H1 (cell line): ENCODE data around the gene OASL. TPM values are rescaled to one million over a fixed set of nuclear protein-coding genes. Genes with fewer than 3 reads are reported as not detected.

Experiments
- CTCF ChIA-PET: fragments of 300-600 bp; sonication (Branson Sonifier 250); formaldehyde crosslinking; loops from one replicate; lab custom pipeline; 2021; ENCODE audit not compliant: partially characterized antibody; lab: Charles Lee
- POLR2A ChIA-PET: fragments of 300-600 bp; sonication (Branson Sonifier 250); formaldehyde crosslinking; loops from one replicate; lab custom pipeline; 2021; ENCODE audit warnings: inconsistent platforms; ENCODE audit not compliant: partially characterized antibody; lab: Charles Lee
- DNase-seq, 2 experiments: peaks; one replicate each; pipeline versions ENCODE4 v3.0.0 to v3.0.0-alpha.2; 2010 to 2022; ENCODE audit warnings: low spot score in 2 of 2, low read depth in 1 of 2, mixed read lengths in 1 of 2
- FAIRE-seq: peaks from 2 replicates; lab custom pipeline; 2011; peaks lifted over from hg19 to GRCh38; lab: Jason Lieb, UNC
- H2AFZ ChIP-seq: 2 replicates; pipeline ENCODE4 v1.8.1; 2012; ENCODE audit warnings: low read length, inconsistent platforms
- H2AK5ac ChIP-seq: 2 replicates; pipeline ENCODE4 v1.6.1; 2013; ENCODE audit warnings: low read depth, low read length
- H2BK120ac ChIP-seq: replicated peaks from 2 replicates; pipeline ENCODE3; 2013; ENCODE audit warnings: low read depth, low read length, inconsistent platforms
- H2BK12ac ChIP-seq: 2 replicates; pipeline ENCODE4 v1.6.1; 2013; ENCODE audit warnings: low read depth, low read length
- H2BK15ac ChIP-seq: 2 replicates; pipeline ENCODE4 v1.6.1; 2013; ENCODE audit warnings: low read length
- H2BK20ac ChIP-seq: 2 replicates; pipeline ENCODE4 v1.6.1; 2013; ENCODE audit warnings: low read length
- H2BK5ac ChIP-seq: 2 replicates; pipeline ENCODE4 v1.6.1; 2013; ENCODE audit warnings: low read depth, low read length
- H3K14ac ChIP-seq: 2 replicates; pipeline ENCODE4 v1.6.1; 2013; ENCODE audit warnings: inconsistent platforms; ENCODE audit not compliant: insufficient read length
- H3K18ac ChIP-seq: 2 replicates; pipeline ENCODE4 v1.6.1; 2013; ENCODE audit warnings: low read length; ENCODE audit errors: extremely low read depth
- H3K23ac ChIP-seq: 2 replicates; pipeline ENCODE4 v1.6.1; 2013; ENCODE audit warnings: inconsistent platforms; ENCODE audit not compliant: insufficient read length
- H3K23me2 ChIP-seq: 2 replicates; pipeline ENCODE4 v1.6.1; 2013; ENCODE audit warnings: low read depth, low read length
- H3K27ac ChIP-seq: 2 replicates; pipeline ENCODE4 v1.6.1; 2011; ENCODE audit warnings: low read depth, low read length, inconsistent platforms
- H3K27me3 ChIP-seq, 4 experiments: replicated peaks in 1 of 4; 1 replicate in 1 of 4; 2 replicates in 3 of 4; pipeline versions ENCODE4 v1.6.1 to v1.8.1; 2011 to 2013; ENCODE audit warnings: low read length in 3 of 4, mild to moderate bottlenecking in 3 of 4, inconsistent platforms in 2 of 4, mixed read lengths in 2 of 4, moderate library complexity in 1 of 4; ENCODE audit not compliant: control insufficient read depth in 3 of 4, insufficient read depth in 3 of 4; ENCODE audit errors: extremely low read depth in 1 of 4
- H3K36me3 ChIP-seq, 4 experiments: 2 replicates each; pipeline versions ENCODE4 v1.6.1 to v1.8.1; 2011 to 2013; ENCODE audit warnings: mild to moderate bottlenecking in 4 of 4, low read length in 3 of 4, moderate library complexity in 2 of 4, control low read depth in 1 of 4, inconsistent platforms in 1 of 4; ENCODE audit not compliant: insufficient read depth in 4 of 4, control insufficient read depth in 2 of 4
- H3K4ac ChIP-seq: replicated peaks from 2 replicates; pipeline ENCODE3; 2013; ENCODE audit warnings: low read length, low read depth, mixed read lengths, inconsistent platforms; ENCODE audit not compliant: insufficient read length
- H3K4me1 ChIP-seq, 4 experiments: replicated peaks in 1 of 4; 1 replicate in 1 of 4; 2 replicates in 3 of 4; pipeline versions ENCODE4 v1.6.1 to v1.8.1; 2011 to 2013; ENCODE audit warnings: low read length in 3 of 4, inconsistent platforms in 2 of 4, mixed read lengths in 1 of 4; ENCODE audit not compliant: insufficient read depth in 4 of 4, control insufficient read depth in 3 of 4
- H3K4me2 ChIP-seq, 2 experiments: 2 replicates each; pipeline versions ENCODE4 v1.6.1 to v1.8.1; 2011 to 2013; ENCODE audit warnings: low read depth in 2 of 2, low read length in 2 of 2, control low read depth in 1 of 2, inconsistent platforms in 1 of 2, mild to moderate bottlenecking in 1 of 2; ENCODE audit not compliant: insufficient read depth in 1 of 2
- H3K4me3 ChIP-seq, 4 experiments: fragments of 200-600, 300-600 bp in 1 of 4; sonication (generic), shearing (Covaris generic), sonication (Bioruptor Twin) in 1 of 4; 2 replicates each; pipeline versions ENCODE4 v1.5.1 to v1.8.1; 2011 to 2016; ENCODE audit warnings: low read length in 4 of 4, low read depth in 3 of 4, control low read depth in 2 of 4, inconsistent platforms in 2 of 4, mild to moderate bottlenecking in 2 of 4, mixed read lengths in 1 of 4, moderate library complexity in 1 of 4; ENCODE audit not compliant: insufficient read depth in 2 of 4; ENCODE audit errors: extremely low read depth in 1 of 4
- H3K56ac ChIP-seq: replicated peaks from 2 replicates; pipeline ENCODE3; 2013; ENCODE audit warnings: low read depth, mild to moderate bottlenecking, mixed read lengths, low read length, inconsistent platforms; ENCODE audit not compliant: insufficient read length
- H3K79me1 ChIP-seq: 2 replicates; pipeline ENCODE4 v1.6.1; 2013; ENCODE audit warnings: low read depth, low read length, control low read depth
- H3K79me2 ChIP-seq, 2 experiments: 2 replicates each; pipeline versions ENCODE4 v1.6.1 to v1.8.1; 2012 to 2013; ENCODE audit warnings: low read length in 2 of 2, mild to moderate bottlenecking in 2 of 2, inconsistent platforms in 1 of 2; ENCODE audit not compliant: insufficient read depth in 2 of 2, control insufficient read depth in 1 of 2
- H3K9ac ChIP-seq, 4 experiments: replicated peaks in 1 of 4; 1 replicate in 1 of 4; 2 replicates in 3 of 4; pipeline versions ENCODE4 v1.6.1 to v1.8.1; 2011 to 2013; ENCODE audit warnings: low read depth in 3 of 4, low read length in 3 of 4, control low read depth in 2 of 4, mild to moderate bottlenecking in 2 of 4, moderate library complexity in 2 of 4, inconsistent platforms in 1 of 4; ENCODE audit errors: extremely low read depth in 1 of 4
- H3K9me3 ChIP-seq, 2 experiments: 2 replicates each; pipeline versions ENCODE4 v1.6.1 to v1.8.1; 2012 to 2013; ENCODE audit warnings: mild to moderate bottlenecking in 2 of 2, moderate library complexity in 2 of 2, control low read depth in 1 of 2, inconsistent platforms in 1 of 2, low read depth in 1 of 2, low read length in 1 of 2, mixed read lengths in 1 of 2; ENCODE audit not compliant: insufficient read depth in 2 of 2
- H4K20me1 ChIP-seq, 2 experiments: replicated peaks in 1 of 2; 2 replicates each; pipeline versions ENCODE3 to v1.8.1; 2011 to 2013; ENCODE audit warnings: inconsistent platforms in 2 of 2, low read length in 2 of 2, mild to moderate bottlenecking in 1 of 2; ENCODE audit not compliant: insufficient read depth in 2 of 2, control insufficient read depth in 1 of 2
- H4K5ac ChIP-seq: 2 replicates; pipeline ENCODE4 v1.6.1; 2013; ENCODE audit warnings: low read length, low read depth, mixed read lengths, inconsistent platforms; ENCODE audit not compliant: insufficient read length
- H4K8ac ChIP-seq: 2 replicates; pipeline ENCODE4 v1.8.0; 2013; ENCODE audit warnings: mild to moderate bottlenecking, moderate library complexity, low read length, inconsistent platforms; ENCODE audit not compliant: insufficient read depth; ENCODE audit errors: extremely low read depth
- H4K91ac ChIP-seq: replicated peaks from 2 replicates; pipeline ENCODE3; 2013; ENCODE audit warnings: low read length, mixed read lengths, inconsistent platforms; ENCODE audit not compliant: insufficient read length
- ATF2 ChIP-seq: IDR thresholded peaks from 2 replicates; pipeline ENCODE4 v1.6.1; 2012; ENCODE audit warnings: low read length, inconsistent platforms
- BCL11A ChIP-seq, 2 experiments: IDR thresholded peaks; one replicate each; pipeline ENCODE4 v1.6.1; 2011; ENCODE audit warnings: low read depth in 2 of 2, low read length in 2 of 2, mild to moderate bottlenecking in 2 of 2
- CBX5 ChIP-seq: fragments of 300-800, 300-1000 bp; sonication (generic); IDR thresholded peaks from 2 replicates; pipeline ENCODE4 v1.7.1; 2016; ENCODE audit warnings: antibody characterized with exemption, low read length, low read depth
- CHD1 ChIP-seq: IDR thresholded peaks from 2 replicates; pipeline ENCODE4 v1.6.1; 2012; ENCODE audit warnings: low read depth, low read length, improper control_type of control experiment
- CTBP2 ChIP-seq: IDR thresholded peaks from 2 replicates; pipeline ENCODE4 v1.7.0; 2011; ENCODE audit warnings: borderline replicate concordance, mild to moderate bottlenecking, moderate library complexity, mixed read lengths, low read length; ENCODE audit not compliant: insufficient read depth, insufficient read length
- GABPA ChIP-seq: IDR thresholded peaks from 2 replicates; pipeline ENCODE4 v1.6.1; 2011; ENCODE audit warnings: mild to moderate bottlenecking, low read length, moderate library complexity, borderline replicate concordance; ENCODE audit not compliant: insufficient read depth
- JUN ChIP-seq: IDR thresholded peaks from 2 replicates; pipeline ENCODE4 v1.6.1; 2011; ENCODE audit warnings: low read depth, mild to moderate bottlenecking, improper control_type of control experiment, low read length
- POU5F1 ChIP-seq: IDR thresholded peaks from 2 replicates; pipeline ENCODE4 v1.6.1; 2011; ENCODE audit warnings: low read depth, mild to moderate bottlenecking, low read length, moderate library complexity
- RFX5 ChIP-seq: IDR thresholded peaks from 2 replicates; pipeline ENCODE4 v1.6.1; 2011; ENCODE audit warnings: low read depth, low read length, improper control_type of control experiment, borderline replicate concordance
- SRF ChIP-seq: IDR thresholded peaks from 2 replicates; pipeline ENCODE4 v1.6.1; 2011; ENCODE audit warnings: mild to moderate bottlenecking, low read depth, low read length, moderate library complexity
- TBP ChIP-seq: IDR thresholded peaks from 2 replicates; pipeline ENCODE4 v1.6.1; 2011; ENCODE audit warnings: low read depth, low read length, improper control_type of control experiment
- TEAD4 ChIP-seq: IDR thresholded peaks from 2 replicates; pipeline ENCODE4 v1.6.1; 2012; ENCODE audit warnings: low read depth, low read length, inconsistent platforms, mixed read lengths
- WGBS, 2 experiments: shearing (Covaris generic) in 1 of 2; methylation state at CpG; one replicate each; pipeline versions ENCODE4 v1.1.6 to v1.1.7; 2013 to 2015; ENCODE audit warnings: low lambda C conversion rate in 2 of 2, mixed read lengths in 2 of 2, inconsistent platforms in 1 of 2, low coverage in 1 of 2, missing lambda C conversion rate in 1 of 2; ENCODE audit not compliant: insufficient replicate concordance in 2 of 2, insufficient coverage in 1 of 2, insufficient read length in 1 of 2; ENCODE audit errors: extremely low coverage in 1 of 2, missing lambda C conversion rate in 1 of 2; 5-methylcytosine and 5-hydroxymethylcytosine counted together
- polyA plus RNA-seq, 7 experiments: library from polyadenylated mRNA; depleted of rRNA in 3 of 7; stranded (reverse) in 5 of 7; unstranded in 2 of 7; fragments of >200 nt in 5 of 7; fragments of 200-250 nt in 2 of 7; gene quantifications; 1 replicate in 5 of 7; 2 replicates in 1 of 7; 4 replicates in 1 of 7; pipeline versions ENCODE4 v1.2.1 to v1.2.3, GENCODE V29; 2011 to 2013; ENCODE audit warnings: missing spikeins in 2 of 7, mixed read lengths in 2 of 7
- total RNA-seq: library from RNA; stranded (reverse); fragmentation: NEBNext Ultra II Directional; extraction: Animal tissue kit (Norgen Biotek cat#: 25700); gene quantifications from 2 replicates; pipeline ENCODE4 v1.2.1, GENCODE V29; 2021

The OASL gene
- total and polyA plus RNA-seq, 2 of the 8 experiments (the other 6 are each of a cell fraction or from before 2014, with no cell fraction given): not detected

GRCh38 chr12:121086781-121087295 is 47.8 kb upstream of the OASL start:
- H2BK15ac ChIP-seq: no peak overlapping the region
- peaks cover 0 to 1% (median 0%) of the 10 kb centered on the region in 4 experiments; a peak in 1 of 7 replicates for H3K27me3 ChIP-seq
- H2BK12ac ChIP-seq: no peak overlapping the region
- 92% methylated on average over 8 of the region's 8 CpGs; no CpG with 5 or more reads in 1 of the 2 experiments for WGBS, 2 experiments
- H3K27ac ChIP-seq: no peak overlapping the region
- H3K23me2 ChIP-seq: no peaks in the 10 kb centered on the region
- no peak overlapping the region for H2AFZ ChIP-seq
- H3K9me3 ChIP-seq: no peaks in the 10 kb centered on the region; a peak in 1 of 4 replicates
- no peak overlapping the region for H3K9ac ChIP-seq
- no peak overlapping the region for H3K56ac ChIP-seq
- no peak overlapping the region for H2BK5ac ChIP-seq
- no peak overlapping the region for H3K14ac ChIP-seq
- no peaks in the 10 kb centered on the region for H3K79me1 ChIP-seq
- H3K4me2 ChIP-seq: no peak overlapping the region
- no peak overlapping the region for H3K4me3 ChIP-seq
- H4K8ac ChIP-seq: no peak overlapping the region
- DNase-seq (no peak), FAIRE-seq (no peak)
- no peak overlapping the region for H2BK20ac ChIP-seq
- no peak overlapping the region for H3K18ac ChIP-seq
- H4K5ac ChIP-seq: no peak overlapping the region
- H2AK5ac ChIP-seq: no peak overlapping the region
- no peak overlapping the region for H3K4ac ChIP-seq
- ChIA-PET POLR2A (interaction anchor here (0.9 kb wide), 1 partner anchor 14 kb away, joined by 3 read pairs; no protein-coding TSS in a partner anchor), CTCF (interaction anchor here (0.9 to 3.3 kb wide), 4 partner anchors 9 to 357 kb away, joined by 4 to 20 read pairs (median 5); no protein-coding TSS in a partner anchor)
- H3K79me2 ChIP-seq: no peaks in the 10 kb centered on the region
- H3K36me3 ChIP-seq: no peaks in the 10 kb centered on the region
- no peak overlapping the region for H4K91ac ChIP-seq
- no peak overlapping the region for H3K23ac ChIP-seq
- no peak overlapping the region for H2BK120ac ChIP-seq
- no peaks in the 10 kb centered on the region for H4K20me1 ChIP-seq
- H3K4me1 ChIP-seq: peaks cover 0 to 4% (median 0%) of the 10 kb centered on the region in 4 experiments; a peak in 1 of 7 replicates
- TF ChIP-seq TEAD4 (no peak), BCL11A (IDR thresholded peaks at IDR 0.05; ENCODE audit: low read depth in 2 of 2, low read length in 2 of 2) (no peak), GABPA (no peak), ATF2 (no peak), SRF (no peak), CHD1 (no peak), POU5F1 (no peak), JUN (no peak), CBX5 (no peak), TBP (no peak), CTBP2 (no peak), RFX5 (no peak)
